Omental fat pad (tissue), 4 donors: ENCODE data around the gene BRAT1. TPM values are rescaled to one million over a fixed set of nuclear protein-coding genes. Genes with fewer than 3 reads are reported as not detected.

Source experiments
- ATAC-seq: fragments of 150-250 bp; one replicate; pipeline ENCODE4 v1.9.1; 2016; ENCODE audit warnings: mild to moderate bottlenecking, moderate library complexity; ENCODE audit not compliant: low FRiP score
- DNase-seq: peaks from one replicate; pipeline ENCODE4 v3.0.0-alpha.2; 2019; ENCODE audit warnings: low spot score
- total RNA-seq, 4 donors: library from RNA; depleted of rRNA; stranded (reverse); fragments of >200 nt; gene quantifications; one replicate each; pipeline ENCODE4 v1.1.0, GENCODE V29; 2016
- TF ChIP-seq, protein P1 (sequence below), 3 donors: fragments of 450-650 bp; IDR thresholded peaks; one replicate each; pipeline ENCODE4 v1.5.1; 2016 to 2017; ENCODE audit warnings: antibody characterized with exemption in 3 of 3, mild to moderate bottlenecking in 3 of 3, moderate library complexity in 2 of 3

The BRAT1 gene
- total RNA-seq, 4 donors from 2014 or later, result 22.7 to 33.1 (median 26.3) TPM

- DNase-seq, result no peak
- ATAC-seq, result no peak
- TF ChIP-seq, protein P1, sequence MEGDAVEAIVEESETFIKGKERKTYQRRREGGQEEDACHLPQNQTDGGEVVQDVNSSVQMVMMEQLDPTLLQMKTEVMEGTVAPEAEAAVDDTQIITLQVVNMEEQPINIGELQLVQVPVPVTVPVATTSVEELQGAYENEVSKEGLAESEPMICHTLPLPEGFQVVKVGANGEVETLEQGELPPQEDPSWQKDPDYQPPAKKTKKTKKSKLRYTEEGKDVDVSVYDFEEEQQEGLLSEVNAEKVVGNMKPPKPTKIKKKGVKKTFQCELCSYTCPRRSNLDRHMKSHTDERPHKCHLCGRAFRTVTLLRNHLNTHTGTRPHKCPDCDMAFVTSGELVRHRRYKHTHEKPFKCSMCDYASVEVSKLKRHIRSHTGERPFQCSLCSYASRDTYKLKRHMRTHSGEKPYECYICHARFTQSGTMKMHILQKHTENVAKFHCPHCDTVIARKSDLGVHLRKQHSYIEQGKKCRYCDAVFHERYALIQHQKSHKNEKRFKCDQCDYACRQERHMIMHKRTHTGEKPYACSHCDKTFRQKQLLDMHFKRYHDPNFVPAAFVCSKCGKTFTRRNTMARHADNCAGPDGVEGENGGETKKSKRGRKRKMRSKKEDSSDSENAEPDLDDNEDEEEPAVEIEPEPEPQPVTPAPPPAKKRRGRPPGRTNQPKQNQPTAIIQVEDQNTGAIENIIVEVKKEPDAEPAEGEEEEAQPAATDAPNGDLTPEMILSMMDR (IDR thresholded peaks at IDR 0.05), result no peak
These were observed 19.9 kb upstream of the BRAT1 start for GRCh38 chr7:2575046-2575732.

GRCh38 chr7:2573761-2574160 is 18.4 kb upstream of the BRAT1 start:
- TF ChIP-seq, protein P1 (IDR thresholded peaks at IDR 0.05), result no peak
- DNase-seq (no peak), ATAC-seq (no peak)

DNA sequence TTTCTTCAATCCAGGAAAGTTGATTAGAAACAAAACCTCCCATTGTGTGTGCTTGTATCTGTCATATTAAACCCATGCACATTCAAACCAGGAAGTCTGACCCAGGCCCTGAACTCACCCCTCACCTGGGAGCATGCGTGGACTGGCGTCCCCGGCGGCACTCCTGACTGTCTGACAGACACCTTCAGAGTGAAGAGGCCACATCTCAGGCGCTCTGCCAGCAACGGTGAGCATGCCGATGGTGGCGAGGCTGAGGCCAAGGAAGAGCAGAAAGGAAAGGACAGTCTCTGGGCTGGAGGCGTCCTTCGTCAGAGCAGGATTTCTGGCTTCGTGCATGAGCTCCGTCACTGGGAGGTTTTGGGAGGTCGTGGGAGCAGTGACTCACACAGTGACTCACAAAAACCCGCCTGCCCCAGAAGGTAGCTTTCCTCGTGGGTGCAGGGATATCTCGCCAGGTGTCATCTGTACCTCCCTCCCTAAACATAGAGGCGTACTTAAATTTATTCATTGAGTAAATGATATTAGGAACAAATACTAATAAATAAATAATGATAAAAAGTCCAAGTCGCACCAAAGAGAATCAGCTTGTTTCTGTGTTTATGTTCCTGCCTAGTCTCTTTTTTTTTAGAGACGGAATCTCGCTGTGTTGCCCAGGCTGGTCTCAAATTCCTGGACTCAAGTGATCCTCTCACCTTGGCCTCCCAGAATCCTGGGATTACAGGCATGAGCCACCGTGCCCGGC is 16.9 kb upstream of the BRAT1 start:
- TF ChIP-seq, protein P1 (IDR thresholded peaks at IDR 0.05), result no peak
- ATAC-seq, result no peak
- no peak for DNase-seq

GRCh38 chr7:2571409-2571808 is 16.1 kb upstream of the BRAT1 start:
- DNase-seq (no peak), ATAC-seq (no peak)
- TF ChIP-seq, protein P1 (IDR thresholded peaks at IDR 0.05), result no peak

GRCh38 chr7:2570021-2570420 is 14.7 kb upstream of the BRAT1 start:
- no peak for ATAC-seq
- TF ChIP-seq, protein P1 (IDR thresholded peaks at IDR 0.05), result no peak
- DNase-seq, result no peak

GRCh38 chr7:2569421-2569820 is 14.1 kb upstream of the BRAT1 start:
- DNase-seq (no peak), ATAC-seq (no peak)
- TF ChIP-seq, protein P1 (IDR thresholded peaks at IDR 0.05), result no peak
